Stimulated activated memory B cell treated with anti-CD40 and anti-IgM and Interleukin-4, amounts not matched to agents 10 μg/mL and 1 μg/mL and 100 μg/mL, for 72 hours (primary cell): Measurements from ENCODE around the gene SLC25A27.

Experiments used
- ATAC-seq: fragments of 150-1000 bp; cut with Tn5 transposase; 2 replicates; pipeline ENCODE4 v1.10.0; 2021
- H3K27ac Mint-ChIP-seq: one replicate; pipeline ENCODE4 v1.8.0; 2022; ENCODE audit warnings: mild to moderate bottlenecking, mixed read lengths
- H3K27me3 Mint-ChIP-seq: one replicate; pipeline ENCODE4 v1.8.0; 2022; ENCODE audit warnings: mixed read lengths
- H3K36me3 Mint-ChIP-seq: one replicate; pipeline ENCODE4 v1.8.0; 2022; ENCODE audit warnings: mixed read lengths
- H3K4me1 Mint-ChIP-seq: one replicate; pipeline ENCODE4 v1.8.0; 2022; ENCODE audit warnings: mixed read lengths
- H3K4me3 Mint-ChIP-seq: one replicate; pipeline ENCODE4 v1.8.0; 2022; ENCODE audit warnings: mild to moderate bottlenecking, moderate library complexity, mixed read lengths
- H3K9me3 Mint-ChIP-seq: one replicate; pipeline ENCODE4 v1.8.0; 2022; ENCODE audit warnings: mixed read lengths

Gene SLC25A27

DNA sequence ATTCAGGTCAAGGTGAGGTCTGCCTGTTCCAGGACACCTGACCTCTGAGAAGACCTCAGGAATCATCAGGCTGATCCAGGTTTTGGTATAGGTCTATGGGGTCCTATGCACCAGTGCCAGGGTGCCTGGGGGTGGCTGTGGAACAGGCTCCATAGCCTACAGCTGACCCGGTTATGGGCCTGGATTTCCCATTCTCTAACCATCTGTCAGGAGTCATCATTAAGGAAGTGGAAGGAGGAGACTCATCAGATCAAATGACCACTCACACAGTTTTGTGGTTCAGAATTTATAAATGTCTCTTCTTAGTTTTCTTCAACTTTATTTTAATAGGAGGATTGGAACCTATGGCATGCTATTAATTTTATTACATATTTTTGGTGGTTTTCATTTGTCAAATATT lies 67.6 kb downstream of the SLC25A27 start:
- ATAC-seq: no peak
- Mint-ChIP-seq H3K4me3 (no peak overlapping the region), H3K9me3 (no peaks in the 10 kb centered on the region), H3K27me3 (peaks cover 36% of the 10 kb centered on the region), H3K36me3 (no peaks in the 10 kb centered on the region), H3K4me1 (no peaks in the 10 kb centered on the region), H3K27ac (no peak overlapping the region)
